Activated gamma-delta T cell (primary cell): ENCODE results near the gene ARSB.
"Not testable (repeated sequence)": the region's sequence is repeated elsewhere in the genome, so short reads cannot be mapped to it uniquely, and the experiment has no call there.

Experiments
- DNase-seq: peaks from one replicate; lab custom pipeline; 2025; lab: John Stamatoyannopoulos, UW

The ARSB gene

DNA sequence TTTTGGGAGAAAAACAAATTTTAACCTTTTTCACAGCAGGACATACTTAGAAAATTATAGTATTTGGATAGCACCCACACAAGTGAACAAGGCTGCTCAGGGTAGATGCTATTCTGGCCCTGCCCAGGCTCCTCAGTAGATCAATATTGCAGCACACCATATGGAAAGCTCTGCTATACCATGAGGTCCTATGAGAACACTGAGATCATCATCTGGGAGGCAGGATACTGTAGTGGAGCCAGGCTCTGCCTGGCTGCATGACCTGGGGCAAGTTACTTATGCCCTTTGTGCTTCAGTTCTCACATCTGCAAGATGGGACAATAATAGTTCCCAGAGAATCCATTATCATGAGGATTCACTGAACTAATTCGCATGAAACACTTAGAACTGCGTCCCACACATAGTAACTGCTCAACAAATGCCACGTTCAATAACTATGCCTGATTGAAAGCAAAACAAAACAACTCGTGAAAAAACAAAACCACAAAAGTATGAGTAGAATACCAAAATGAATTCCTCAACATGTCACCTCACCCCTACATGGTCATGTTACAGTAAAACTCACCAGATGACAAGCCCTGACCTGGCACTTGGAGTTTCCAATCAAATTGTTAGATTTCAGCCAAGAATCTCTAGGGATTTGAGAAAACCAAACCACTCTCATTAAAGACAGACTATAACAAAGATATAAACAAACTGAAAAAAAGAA, 31.9 kb downstream of the ARSB start:
- no peak for DNase-seq

GRCh38 chr5:78930721-78931120, 54.4 kb downstream of the ARSB start:
- DNase-seq = no peak

DNA sequence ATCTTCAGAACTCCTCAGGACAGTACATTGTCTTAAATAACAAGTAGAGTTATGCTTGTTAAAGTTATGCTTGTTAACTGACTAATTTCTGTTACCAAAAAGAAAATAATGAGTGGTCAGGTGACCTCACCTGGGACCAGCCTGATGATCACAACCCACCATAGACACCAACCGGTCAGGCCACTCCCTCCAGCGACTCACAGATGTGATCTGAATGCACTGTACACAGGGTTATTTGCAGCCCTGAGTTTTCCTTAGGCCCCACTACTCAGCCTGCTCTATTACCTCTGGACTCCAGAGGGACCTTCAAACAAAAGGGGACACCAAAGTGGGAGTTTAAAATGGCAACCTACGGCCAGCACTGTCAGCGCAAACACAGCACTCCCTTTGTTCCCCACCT, 55.3 kb downstream of the ARSB start:
- DNase-seq = no peak

DNA sequence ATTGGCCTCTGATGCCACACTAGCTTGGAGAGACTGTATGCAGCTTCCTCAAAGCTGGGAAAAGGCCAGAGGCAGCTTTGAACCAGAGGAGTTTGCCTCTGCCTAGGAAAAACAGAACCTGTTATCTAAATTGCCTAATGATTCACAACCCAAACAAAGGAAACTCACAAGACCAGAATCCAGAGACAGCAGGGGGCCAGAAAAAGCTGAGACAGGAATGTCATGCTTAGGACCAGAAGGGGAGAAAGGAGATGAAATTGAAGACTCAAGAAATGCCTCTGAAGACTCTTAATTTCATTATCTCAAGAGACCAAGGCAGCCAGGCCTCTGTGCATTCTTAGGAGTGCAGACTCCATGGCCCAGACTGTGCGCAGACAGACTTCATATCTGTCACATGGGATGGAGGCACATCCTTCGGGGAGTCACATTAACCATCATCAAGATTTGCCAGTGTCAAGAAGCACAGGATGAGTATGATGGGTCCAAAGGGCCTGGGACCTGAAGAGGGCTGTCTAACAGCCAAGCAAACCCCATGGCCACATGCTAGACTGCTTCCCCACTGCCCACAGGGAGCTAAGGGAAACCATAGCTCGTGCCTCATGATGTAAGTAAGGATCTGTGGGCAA, 57.3 kb downstream of the ARSB start:
- no peak for DNase-seq

DNA sequence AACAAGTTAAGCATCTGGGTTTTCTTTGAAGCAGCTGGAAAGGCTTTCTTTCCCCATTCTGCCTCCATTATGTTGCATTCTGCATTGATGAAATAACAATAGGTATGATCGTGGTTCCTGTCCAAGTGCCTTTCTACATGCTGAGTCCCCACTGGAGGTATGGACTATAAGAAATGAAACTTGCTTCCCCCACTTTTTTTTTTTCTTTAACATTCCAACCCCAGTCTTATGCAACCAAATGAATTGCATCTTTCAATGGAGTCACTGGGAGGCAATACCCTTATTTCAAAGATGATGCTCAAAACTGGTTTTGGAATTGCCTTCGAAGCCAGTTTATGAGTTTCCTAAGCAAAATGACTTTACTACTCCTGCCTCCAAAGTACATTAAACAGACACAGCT, 58.9 kb downstream of the ARSB start:
- no peak for DNase-seq

GRCh38 chr5:78925129-78925876, 59.8 kb downstream of the ARSB start:
- no peak for DNase-seq

DNA sequence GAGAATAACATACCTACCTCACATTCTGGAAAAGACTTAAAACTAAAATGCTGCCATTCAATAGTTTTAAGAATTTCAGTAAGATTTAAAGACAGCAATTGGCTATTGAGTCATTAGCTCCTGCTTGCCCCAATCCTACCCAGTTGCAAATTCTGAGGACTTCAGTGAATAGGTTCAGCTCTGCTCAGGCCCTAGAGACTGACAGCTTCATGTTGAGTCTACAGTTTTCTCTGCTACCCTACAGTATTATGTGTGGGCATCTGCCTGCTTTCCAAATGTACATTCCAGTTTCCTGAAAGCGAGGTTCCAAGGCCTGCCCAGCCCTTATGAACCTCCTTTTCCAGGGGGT, 61.5 kb downstream of the ARSB start:
- DNase-seq = no peak

- DNase-seq = no peak
These were observed 62.1 kb downstream of the ARSB start for GRCh38 chr5:78922879-78923621.

GRCh38 chr5:78920604-78921003, 64.5 kb downstream of the ARSB start:
- no peak for DNase-seq

GRCh38 chr5:78919796-78920195, 65.3 kb downstream of the ARSB start:
- DNase-seq = no peak

- DNase-seq = no peak
These were observed 69.1 kb downstream of the ARSB start for GRCh38 chr5:78916044-78916443.

- DNase-seq = no peak
These were observed 69.9 kb downstream of the ARSB start for GRCh38 chr5:78915170-78915569.

DNA sequence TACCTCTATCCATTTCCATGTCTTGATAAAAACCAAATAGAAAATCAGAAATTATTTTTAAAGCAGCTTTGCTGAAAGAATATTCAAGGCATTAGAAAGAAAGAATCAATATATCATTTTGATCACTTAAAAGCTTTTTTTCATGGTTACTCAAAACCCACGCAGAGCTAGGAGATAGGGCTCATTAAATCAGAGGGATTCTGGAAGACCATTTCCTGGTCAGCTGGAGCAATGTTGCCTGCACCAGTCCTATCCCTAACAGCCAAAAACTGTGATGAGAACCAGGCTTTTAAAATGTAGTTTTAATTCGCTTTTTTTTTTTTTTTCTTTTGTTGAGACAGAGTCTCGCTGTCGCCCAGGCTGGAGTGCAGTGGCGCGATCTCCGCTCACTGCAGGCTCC, 72.3 kb downstream of the ARSB start:
- DNase-seq = no peak

DNA sequence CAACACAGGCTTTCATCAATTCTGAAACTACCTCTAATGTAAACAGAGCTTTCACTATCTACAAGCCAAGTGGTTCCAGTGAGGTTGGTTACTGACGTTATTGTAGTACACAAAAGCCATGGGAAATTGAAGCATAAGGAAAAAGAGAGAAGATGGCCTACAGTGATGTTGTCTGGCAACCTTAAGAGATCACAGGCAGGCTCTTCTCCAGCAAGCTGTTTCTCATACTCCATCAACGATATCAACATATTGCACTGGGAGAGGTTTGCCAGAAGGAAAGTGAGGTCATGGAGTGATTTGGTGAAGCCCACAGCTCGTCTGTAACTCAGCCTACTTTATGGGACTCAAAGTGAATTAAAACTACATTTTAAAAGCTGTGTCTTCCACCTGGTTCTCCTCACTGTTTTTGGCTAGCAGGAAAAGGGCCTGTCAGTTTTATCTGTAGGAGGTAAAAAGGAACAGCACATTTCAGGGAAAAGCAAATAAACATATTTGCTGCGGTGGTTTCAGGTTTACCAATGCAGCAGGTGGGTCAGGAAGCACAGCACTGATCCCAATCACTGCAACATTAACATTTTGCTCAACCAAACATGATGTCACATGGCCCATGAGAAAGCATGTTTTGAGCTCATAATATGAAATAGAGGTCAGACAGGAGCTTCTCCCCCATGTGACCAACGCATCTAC, 72.9 kb downstream of the ARSB start:
- DNase-seq = no peak

DNA sequence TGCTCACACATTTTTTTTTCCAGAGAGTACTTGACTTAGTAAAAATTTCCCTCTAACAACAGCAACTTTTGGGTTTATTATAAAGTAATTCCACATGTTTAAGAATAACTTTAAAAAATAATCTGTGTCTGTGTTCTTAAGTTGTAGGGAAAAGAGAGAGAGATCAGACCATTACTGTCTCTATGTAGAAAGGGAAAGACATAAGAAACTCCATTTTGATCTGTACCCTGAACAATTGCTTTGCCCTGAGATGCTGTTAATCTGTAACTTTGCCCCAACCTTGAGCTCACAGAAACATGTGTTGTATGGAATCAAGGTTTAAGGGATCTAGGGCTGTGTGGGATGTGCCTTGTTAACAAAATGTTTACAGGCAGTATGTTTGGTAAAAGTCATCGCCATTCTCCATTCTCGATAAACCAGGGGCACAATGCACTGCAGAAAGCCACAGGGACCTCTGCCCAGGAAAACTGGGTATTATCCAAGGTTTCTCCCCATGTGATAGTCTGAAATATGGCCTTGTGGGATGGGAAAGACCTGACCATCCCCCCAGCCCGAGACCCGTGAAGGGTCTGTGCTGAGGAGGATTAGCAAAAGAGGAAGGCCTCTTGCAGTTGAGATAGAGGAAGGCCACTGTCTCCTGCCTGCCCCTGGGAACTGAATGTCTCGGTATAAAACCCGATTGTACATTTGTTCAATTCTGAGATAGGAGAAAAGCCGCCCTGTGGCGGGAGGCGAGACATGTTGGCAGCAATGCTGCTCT, 75.7 kb downstream of the ARSB start:
- DNase-seq = not testable (repeated sequence)

- no peak for DNase-seq
These were observed 76.7 kb downstream of the ARSB start for GRCh38 chr5:78908173-78909061.

DNA sequence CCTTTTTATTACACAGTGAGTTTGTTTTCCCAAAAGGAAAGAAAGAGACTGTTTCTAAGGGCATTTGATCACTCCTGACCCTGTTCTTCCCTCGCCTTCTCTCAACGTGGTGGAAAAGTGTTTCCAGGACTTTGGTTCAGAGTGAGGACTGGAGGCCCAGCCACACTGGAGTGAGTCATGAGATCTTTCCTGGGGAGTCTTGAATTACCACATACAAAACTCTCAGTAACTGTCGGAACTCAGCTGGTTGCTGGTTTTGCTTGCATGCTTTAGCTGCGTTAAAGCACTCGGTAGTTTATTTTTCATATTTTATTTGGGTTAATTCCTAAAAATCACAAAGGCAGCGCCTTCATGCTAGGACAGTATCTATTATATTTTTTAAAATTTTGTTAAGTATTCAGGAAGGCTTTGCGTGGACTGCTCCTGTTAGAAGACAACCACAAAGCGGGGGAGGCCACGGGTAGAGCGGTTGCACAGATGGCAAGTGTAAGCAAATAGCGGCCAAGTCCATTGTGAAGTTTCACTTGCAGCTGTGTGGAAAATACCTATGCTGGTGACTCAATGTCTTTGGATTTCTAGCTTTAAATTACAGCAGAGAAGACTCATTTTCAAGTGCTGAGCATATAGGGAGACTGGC, 77.7 kb downstream of the ARSB start:
- DNase-seq = no peak

DNA sequence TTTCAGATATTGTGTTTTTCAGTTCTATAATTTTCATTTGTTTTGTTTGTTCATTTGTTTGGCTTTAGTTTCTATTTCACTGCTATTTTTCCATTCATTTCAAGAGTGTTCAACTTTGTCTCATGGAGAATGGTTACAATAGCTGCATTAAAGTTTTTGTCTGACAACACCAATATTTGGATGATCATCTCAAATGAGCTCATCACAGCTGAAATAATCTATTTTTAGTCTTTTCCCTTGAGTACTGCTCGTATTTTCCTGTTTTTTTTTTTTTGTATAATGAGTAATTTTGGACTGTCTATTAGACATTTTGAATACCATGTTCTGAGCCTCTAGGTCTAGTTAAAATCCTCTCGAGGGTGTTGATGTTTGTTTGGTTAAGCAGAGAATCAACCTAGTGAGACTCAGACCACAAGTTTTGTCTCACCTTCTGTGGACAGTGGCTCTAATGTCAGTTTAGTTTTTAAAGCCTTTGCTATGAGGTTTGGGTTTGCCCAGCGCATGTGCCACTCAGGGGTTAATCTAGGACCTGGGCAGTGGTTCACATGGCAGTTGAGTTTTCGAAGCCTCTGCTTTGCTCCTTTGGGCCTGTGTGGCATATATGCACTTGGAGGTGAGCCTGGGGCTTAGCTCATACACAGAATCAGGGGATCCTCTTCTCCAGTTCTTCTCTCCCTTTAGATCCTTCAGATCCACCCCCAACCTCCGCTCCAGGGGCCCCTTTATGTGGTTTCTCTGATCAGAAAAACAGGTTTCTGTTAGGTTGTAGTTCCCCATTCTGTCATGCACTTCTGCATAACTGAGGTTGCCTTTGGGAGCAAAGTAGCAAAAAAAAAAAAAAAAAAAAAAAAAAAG, 79.8 kb downstream of the ARSB start:
- no peak for DNase-seq

GRCh38 chr5:78903861-78904260, 81.2 kb downstream of the ARSB start:
- no peak for DNase-seq
